IPS-15b (cell line): Measurements from ENCODE around the gene ZDHHC19.
"Not testable (repeated sequence)": the region's sequence is repeated elsewhere in the genome, so short reads cannot be mapped to it uniquely, and the experiment has no call there.

ENCODE experiments used
- H3K27me3 ChIP-seq: one replicate; pipeline ENCODE4 v1.6.1; 2013; ENCODE audit warnings: low read length; ENCODE audit not compliant: control insufficient read depth, insufficient read depth
- H3K36me3 ChIP-seq: one replicate; pipeline ENCODE4 v1.6.1; 2013; ENCODE audit warnings: low read length; ENCODE audit not compliant: control insufficient read depth, insufficient read depth
- H3K4me1 ChIP-seq: one replicate; pipeline ENCODE4 v1.6.1; 2013; ENCODE audit warnings: mild to moderate bottlenecking, low read length; ENCODE audit not compliant: control insufficient read depth, insufficient read depth
- H3K4me3 ChIP-seq: one replicate; pipeline ENCODE4 v1.5.1; 2013; ENCODE audit warnings: low read depth, low read length
- H3K9ac ChIP-seq: one replicate; pipeline ENCODE4 v1.6.1; 2013; ENCODE audit warnings: low read depth, mild to moderate bottlenecking, low read length
- H3K9me3 ChIP-seq: one replicate; pipeline ENCODE4 v1.6.1; 2013; ENCODE audit warnings: mild to moderate bottlenecking, low read length; ENCODE audit not compliant: control insufficient read depth, insufficient read depth

ZDHHC19 gene

DNA sequence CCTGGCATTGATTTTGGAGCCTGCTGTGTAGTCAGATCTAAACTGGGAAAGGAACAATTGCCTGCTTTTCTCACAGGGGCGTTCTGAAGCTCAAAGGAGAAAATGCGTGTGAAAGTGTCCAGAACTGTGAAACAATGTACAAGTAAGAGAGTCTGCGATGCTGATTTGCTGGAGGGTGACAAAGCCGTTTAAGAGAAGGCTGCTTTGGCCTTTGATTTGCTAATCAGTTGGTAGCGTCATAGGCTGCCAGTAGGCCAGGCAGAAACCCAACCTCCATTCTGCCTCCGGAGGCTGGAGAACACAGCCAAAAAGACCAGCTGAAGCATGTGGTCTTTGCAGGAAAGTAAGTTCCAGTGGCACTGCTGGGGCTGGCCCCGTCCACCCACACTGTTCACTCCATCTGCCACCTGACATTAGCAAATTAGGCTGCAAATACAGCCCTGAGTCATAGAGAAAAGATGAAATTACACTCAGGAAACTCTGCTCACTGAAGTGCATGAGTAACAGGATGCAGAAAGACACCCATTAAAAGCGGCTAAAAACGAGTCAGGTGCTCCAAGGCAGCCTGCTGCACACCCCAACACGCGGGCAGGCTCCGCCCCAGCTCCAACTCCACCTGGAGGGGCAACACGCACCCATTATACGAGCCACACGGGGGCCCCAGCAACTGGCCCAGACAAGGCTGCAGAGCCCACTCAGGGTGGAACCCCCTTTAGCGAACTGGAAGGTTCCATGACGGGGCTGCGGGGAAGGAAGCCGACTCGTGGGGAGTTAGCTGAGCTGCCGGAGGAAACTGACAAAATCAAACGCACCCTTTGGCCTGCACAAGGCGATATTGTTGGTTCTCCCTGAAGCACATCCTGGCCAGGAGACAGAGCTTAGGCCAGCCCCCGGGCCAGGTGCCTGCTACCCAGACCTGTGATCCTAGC, 31.6 kb downstream of the ZDHHC19 start:
- H3K9me3 ChIP-seq: no peaks in the 10 kb centered on the region
- H3K4me3 ChIP-seq: no peak overlapping the region
- H3K9ac ChIP-seq: no peak overlapping the region
- H3K27me3 ChIP-seq: no peaks in the 10 kb centered on the region
- H3K4me1 ChIP-seq: peaks cover 13% of the 10 kb centered on the region
- H3K36me3 ChIP-seq: no peaks in the 10 kb centered on the region

DNA sequence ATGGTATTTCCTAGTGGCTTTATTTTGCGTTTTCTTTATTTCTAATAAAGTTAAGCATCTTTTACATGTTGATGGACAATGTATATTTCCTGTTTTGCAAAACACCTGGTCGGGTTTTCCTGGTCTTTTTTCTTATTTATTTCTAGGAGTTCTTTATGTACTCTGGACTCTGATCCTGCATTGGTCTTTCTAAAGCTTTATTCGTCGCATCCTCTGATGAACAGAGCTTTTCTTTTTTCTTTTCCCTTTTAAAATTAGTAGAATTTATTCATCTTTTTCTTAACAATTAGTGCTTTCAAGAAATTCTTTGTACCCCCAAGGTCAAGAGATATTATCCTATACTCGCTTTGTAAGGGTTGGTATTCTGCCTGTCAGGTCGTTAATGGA, 32.2 kb downstream of the ZDHHC19 start:
- no peak overlapping the region for H3K4me3 ChIP-seq
- H3K36me3 ChIP-seq: no peaks in the 10 kb centered on the region
- no peaks in the 10 kb centered on the region for H3K9me3 ChIP-seq
- H3K4me1 ChIP-seq: peaks cover 13% of the 10 kb centered on the region
- H3K27me3 ChIP-seq: no peaks in the 10 kb centered on the region
- H3K9ac ChIP-seq: no peak overlapping the region

DNA sequence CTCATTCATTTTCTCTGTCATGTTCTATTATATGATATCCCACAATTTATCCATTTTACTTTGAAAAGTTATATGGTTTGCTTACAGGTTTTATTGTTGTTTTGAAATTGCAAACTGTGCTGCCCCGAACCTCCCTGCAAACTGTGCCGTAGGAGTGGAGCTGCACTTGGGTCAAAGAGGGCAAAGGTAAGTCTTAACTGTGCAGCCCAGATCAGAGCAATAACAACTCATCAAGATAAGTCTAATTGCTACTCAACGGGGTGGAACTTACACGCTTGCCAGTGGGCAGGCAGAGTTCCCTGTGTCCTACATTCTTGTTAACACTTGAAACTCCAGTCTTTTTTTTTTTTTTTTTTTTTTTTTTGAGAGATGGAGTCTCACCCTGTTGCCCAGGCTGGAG, 33.2 kb downstream of the ZDHHC19 start:
- Histone ChIP-seq H3K36me3 (no peaks in the 10 kb centered on the region), H3K4me1 (peaks cover 13% of the 10 kb centered on the region), H3K9ac (no peak overlapping the region), H3K4me3 (no peak overlapping the region), H3K27me3 (no peaks in the 10 kb centered on the region), H3K9me3 (no peaks in the 10 kb centered on the region)

DNA sequence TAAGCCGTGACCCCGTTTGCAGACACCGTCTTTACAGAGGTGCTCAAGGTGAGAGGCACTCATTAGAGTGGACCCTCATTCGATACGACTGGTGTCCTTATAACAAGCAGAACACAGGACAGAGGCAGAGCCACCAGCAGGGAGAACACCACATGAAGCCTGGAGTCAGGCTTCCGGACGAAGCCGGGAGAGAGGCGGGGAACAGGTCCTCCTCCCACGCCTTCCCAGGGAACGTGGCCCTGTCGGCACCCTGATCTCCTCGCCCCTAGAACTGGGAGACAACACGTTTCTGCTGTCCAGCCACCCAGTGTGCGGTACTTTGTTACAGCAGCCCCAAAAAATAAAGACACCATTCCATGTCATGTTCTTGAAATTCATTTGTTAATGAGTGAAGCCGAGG, 33.6 kb downstream of the ZDHHC19 start:
- Histone ChIP-seq H3K4me1 (peaks cover 13% of the 10 kb centered on the region), H3K36me3 (no peaks in the 10 kb centered on the region), H3K9me3 (no peaks in the 10 kb centered on the region), H3K4me3 (no peak overlapping the region), H3K27me3 (no peaks in the 10 kb centered on the region), H3K9ac (no peak overlapping the region)

DNA sequence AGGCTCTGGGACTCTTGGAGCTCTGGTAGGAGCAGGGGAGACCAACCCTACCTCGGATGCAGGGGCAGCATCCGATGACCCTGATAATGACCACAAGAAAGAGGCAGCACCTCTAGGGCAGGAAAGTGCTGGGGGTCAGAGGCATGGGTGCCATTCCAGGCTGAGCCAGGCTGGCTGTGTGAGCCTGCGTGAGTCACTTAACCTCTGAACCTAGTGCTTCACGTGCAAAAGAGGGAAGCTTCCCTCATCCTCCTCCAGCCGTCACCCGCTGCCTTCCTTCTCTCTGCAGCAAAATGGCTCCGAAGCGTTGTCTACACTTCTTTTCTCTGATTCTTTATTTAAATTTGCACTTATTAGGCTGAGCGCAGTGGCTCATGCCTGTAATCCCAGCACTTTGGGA, 35.5 kb downstream of the ZDHHC19 start:
- H3K9ac ChIP-seq: no peak overlapping the region
- no peak overlapping the region for H3K4me3 ChIP-seq
- H3K4me1 ChIP-seq: peaks cover 13% of the 10 kb centered on the region
- H3K27me3 ChIP-seq: no peaks in the 10 kb centered on the region
- H3K36me3 ChIP-seq: no peaks in the 10 kb centered on the region
- no peaks in the 10 kb centered on the region for H3K9me3 ChIP-seq

DNA sequence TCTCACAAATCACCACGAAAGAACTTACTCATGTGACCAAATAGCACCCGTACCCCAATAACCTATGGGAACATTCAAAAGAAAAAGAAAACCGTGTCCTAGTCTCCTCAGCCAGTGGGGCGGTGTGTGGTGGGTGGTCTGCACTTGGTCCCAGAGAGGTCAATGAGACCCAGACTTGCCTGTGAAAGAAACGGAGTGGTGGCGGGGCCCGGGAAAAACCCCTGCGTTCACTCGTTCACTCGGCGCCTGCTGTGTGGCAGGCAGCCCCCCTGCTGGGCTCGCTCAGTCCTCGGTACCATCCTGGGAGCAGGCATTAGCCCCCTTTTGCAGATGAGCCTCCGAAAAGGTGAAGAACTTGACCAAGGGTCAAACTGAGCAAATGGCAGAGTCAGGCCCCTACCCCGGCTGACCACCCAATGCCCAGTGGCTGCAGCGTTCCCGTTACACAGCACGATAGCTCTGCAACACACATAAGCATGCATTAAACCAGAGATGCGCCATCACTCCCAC, 36.0 kb downstream of the ZDHHC19 start:
- H3K36me3 ChIP-seq: no peaks in the 10 kb centered on the region
- H3K9ac ChIP-seq: no peak overlapping the region
- H3K27me3 ChIP-seq: no peaks in the 10 kb centered on the region
- no peaks in the 10 kb centered on the region for H3K9me3 ChIP-seq
- H3K4me1 ChIP-seq: peaks cover 13% of the 10 kb centered on the region
- H3K4me3 ChIP-seq: no peak overlapping the region

DNA sequence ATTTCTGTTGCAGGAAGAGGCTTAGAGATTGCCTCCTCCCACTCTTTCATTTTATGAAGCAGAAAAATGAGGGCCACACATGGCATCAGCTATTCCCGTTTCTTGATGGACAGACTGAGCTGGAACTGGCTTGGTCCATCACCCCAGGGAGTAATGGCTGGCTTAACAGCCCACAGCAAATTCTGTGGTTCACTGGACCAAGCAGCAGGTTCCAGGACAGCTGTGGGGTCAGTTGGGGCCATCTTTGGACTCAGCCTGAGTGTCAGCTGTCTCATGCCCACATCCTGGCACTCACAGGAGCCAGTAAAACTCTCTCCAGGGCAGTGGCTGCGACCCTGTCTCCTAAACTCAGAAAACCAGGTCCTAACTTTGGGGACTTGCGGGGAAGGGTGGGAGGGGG, 36.5 kb downstream of the ZDHHC19 start:
- H3K9me3 ChIP-seq: no peaks in the 10 kb centered on the region
- H3K4me3 ChIP-seq: no peak overlapping the region
- H3K36me3 ChIP-seq: no peaks in the 10 kb centered on the region
- no peak overlapping the region for H3K9ac ChIP-seq
- peaks cover 13% of the 10 kb centered on the region for H3K4me1 ChIP-seq
- H3K27me3 ChIP-seq: no peaks in the 10 kb centered on the region

DNA sequence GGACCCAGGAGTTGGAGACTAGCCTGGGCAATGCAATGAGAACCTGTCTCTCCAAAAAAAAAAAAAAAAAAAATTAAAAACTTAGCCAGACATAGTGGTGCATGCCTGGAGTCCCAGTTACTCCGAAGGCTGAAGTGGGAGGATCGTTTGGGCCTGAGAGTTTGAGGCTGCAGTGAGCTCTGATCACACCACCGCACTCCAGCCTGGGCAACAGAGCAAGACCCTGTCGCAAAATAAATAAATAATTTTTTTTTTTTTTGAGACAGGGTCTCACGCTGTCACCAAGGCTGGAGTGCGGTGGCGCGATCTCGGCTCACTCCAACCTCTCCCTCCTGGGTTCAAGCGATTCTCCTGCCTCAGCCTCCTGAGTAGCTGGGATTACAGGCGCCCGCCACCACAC, 40.9 kb downstream of the ZDHHC19 start:
- H3K9me3 ChIP-seq, H3K4me1 ChIP-seq, H3K9ac ChIP-seq, H3K27me3 ChIP-seq, H3K36me3 ChIP-seq, H3K4me3 ChIP-seq: not testable (repeated sequence)

DNA sequence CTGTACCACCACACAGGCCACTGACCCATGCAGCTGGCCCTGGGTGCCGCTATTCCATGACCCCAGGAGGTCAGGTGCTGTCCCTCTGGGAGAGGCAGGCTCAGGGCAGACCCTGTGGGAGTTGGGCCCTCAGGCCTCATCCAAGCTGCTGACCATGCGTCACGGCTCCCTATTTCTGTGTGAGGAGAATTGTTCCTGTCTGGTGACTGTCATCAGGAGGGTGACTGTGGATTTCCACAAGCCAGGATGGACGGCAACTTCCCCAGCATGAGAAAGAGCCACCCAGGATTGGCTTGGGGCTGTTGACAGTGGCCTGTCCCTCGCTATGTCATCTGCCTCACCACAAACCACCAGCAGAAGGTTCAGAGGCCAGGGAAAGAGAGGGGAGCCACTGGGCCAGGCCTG, 41.4 kb downstream of the ZDHHC19 start:
- H3K36me3 ChIP-seq: no peaks in the 10 kb centered on the region
- H3K9me3 ChIP-seq: no peaks in the 10 kb centered on the region
- no peaks in the 10 kb centered on the region for H3K27me3 ChIP-seq
- H3K4me3 ChIP-seq: no peak overlapping the region
- H3K9ac ChIP-seq: no peak overlapping the region
- no peaks in the 10 kb centered on the region for H3K4me1 ChIP-seq

DNA sequence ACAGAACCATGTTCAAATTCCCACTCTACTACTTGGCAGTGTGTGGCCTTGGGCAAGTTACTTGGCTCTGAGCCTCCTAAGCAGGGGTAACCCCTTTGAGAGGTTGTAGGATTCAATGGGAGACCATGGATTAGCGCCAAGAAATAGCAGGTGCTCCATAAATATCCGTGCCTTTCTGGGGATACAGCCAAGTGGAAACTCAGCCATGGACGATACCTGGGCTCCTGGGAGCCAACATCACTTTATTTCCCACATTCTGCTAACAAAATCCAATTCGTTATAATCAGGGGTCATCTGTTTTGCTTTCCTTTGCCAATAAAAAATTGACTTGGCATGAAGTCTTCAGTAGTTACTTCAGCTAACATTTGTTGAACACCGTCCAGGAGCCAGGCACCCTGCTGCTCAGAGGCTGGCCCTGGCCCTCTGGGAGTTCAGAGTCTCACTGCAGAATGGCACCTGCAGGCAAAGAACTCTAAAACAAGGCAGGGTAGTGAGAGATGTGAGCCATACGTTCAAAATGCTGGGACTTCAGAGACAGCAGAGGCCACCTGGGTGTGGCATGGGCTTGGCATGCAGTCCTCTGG, 42.3 kb downstream of the ZDHHC19 start:
- Histone ChIP-seq H3K36me3 (no peaks in the 10 kb centered on the region), H3K4me1 (no peaks in the 10 kb centered on the region), H3K27me3 (no peaks in the 10 kb centered on the region), H3K4me3 (no peak overlapping the region), H3K9ac (no peak overlapping the region), H3K9me3 (no peaks in the 10 kb centered on the region)

DNA sequence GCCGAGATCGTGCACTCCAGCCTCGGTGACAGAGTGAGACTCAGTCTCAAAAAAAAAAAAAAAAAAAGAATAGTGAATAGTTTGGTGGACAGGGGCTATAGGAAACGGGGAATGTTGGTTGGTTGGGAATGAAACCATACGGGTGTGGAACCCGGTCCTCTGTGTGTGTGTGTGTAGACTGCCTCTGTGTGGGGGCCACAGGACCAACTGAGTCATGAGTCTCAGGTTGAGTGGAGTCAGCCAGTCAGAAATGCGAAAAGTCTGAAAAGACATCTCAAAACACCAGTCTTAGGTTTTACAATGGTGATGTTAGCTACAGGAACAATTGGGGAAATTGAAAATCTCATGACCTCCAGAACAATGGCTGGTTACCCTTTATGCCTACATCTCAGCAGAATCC, 44.5 kb downstream of the ZDHHC19 start:
- Histone ChIP-seq H3K4me1 (no peaks in the 10 kb centered on the region), H3K36me3 (no peaks in the 10 kb centered on the region), H3K9me3 (no peaks in the 10 kb centered on the region), H3K27me3 (no peaks in the 10 kb centered on the region), H3K4me3 (no peak overlapping the region), H3K9ac (no peak overlapping the region)

DNA sequence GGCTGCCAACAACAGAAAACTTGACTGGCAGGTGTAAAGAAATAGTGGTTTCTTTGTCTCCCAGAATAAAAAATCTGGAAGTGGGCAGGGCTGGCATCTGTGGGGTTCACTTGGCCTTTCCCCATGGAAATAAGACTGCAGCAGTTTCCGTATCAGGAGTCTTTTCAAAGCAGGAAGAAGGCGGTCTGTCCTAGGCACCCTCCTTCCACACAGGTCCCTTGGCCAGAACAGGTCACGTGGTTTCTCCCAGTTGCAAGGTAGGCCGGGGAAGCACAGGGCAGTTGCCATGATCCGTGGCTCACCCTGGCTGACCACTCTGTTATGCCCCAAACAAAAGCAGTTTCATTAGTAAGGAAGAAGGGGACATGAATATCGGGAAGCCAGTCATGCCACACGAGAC, 45.4 kb downstream of the ZDHHC19 start:
- H3K27me3 ChIP-seq: no peaks in the 10 kb centered on the region
- H3K9me3 ChIP-seq: no peaks in the 10 kb centered on the region
- no peaks in the 10 kb centered on the region for H3K4me1 ChIP-seq
- no peaks in the 10 kb centered on the region for H3K36me3 ChIP-seq
- H3K4me3 ChIP-seq: no peak overlapping the region
- no peak overlapping the region for H3K9ac ChIP-seq
